NCI-H2029 (cell line): ENCODE results near the gene TMEFF2.

ENCODE experiments used
- DNase-seq: peaks from one replicate; lab custom pipeline; 2025; lab: John Stamatoyannopoulos, UW

Gene TMEFF2

GRCh38 chr2:191905336-191905735, 289.4 kb downstream of the TMEFF2 start:
- DNase-seq: no peak

GRCh38 chr2:191901031-191901430, 293.7 kb downstream of the TMEFF2 start:
- no peak for DNase-seq

- DNase-seq: no peak
These were observed 295.3 kb downstream of the TMEFF2 start for GRCh38 chr2:191899410-191899809.
